ENCODE results near the gene CAMSAP2.

The CAMSAP2 gene

DNA sequence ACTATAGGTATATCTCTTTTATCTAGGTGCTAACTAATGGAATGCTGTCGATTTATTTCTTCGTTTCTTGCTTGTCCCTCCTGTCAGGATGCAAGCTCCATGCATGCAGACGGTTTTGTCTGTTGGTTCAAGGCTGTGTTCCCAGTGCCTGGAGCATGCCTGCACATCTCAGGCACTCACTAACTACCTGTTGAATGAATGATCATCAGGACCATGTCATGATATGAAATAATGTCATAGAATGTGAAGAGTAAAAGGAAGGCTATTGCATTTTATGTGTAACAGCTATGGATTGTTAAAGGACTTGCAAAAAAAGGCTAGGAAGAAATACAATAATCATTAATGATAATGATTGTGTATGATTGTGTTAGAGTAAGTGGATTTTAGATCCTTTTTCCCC, 138.3 kb downstream of the CAMSAP2 start:
- DNase-seq (ENCODE audit: low spot score) = no peak

DNA sequence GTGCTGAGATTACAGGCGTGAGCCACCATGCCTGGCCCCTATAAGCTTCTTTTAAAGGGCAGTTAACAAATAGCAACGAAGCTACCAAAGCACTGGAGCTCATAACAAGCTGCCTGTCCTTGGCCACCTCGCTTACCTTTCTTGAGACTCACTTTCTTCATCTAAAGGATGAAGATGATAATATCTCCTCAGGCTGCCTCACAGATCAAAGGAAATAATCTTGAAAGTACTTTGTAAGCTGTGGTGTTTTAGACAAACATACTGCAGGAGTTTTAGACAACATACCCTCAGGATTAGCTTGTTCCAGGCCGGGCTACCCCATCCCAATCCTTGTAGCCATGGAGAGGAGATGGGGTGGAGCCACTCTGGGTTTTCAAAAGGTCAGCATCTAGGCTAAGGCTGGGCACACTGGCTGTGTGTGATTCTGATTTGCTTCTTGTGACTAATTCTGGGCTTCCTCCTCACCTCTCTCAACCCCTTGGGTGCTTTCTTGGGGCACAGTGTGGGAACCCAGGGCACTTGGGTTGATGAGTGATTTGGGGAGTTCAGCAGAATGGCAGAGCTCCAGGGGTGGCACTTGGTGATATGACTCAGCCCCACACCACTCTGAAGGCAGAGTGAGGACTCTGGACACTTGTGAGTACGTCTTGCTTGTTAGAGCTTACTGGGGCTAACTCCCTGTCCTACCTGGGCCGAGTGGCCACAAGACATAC, 139.3 kb downstream of the CAMSAP2 start:
- DNase-seq (ENCODE audit: low spot score) = no peak

DNA sequence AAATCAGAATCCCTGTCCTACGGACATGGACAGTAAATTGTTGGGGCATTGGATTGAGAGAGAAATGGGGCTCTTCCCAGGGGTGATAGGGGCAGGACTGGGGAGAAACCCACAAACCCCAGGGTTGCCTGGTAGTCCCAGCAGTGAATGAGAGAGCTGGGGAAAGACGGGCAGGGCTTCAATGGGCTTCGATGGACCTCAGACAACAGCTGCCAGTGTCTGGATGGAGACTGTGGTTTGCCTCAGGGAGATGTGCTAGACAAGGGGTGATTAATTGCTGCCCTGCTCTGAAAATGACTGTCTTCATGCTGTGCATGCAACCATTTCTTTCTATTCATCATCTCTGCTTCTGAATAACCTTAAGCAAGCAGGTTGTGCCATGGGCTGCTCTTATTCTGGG, 141.5 kb downstream of the CAMSAP2 start:
- DNase-seq (ENCODE audit: low spot score) = no peak

DNA sequence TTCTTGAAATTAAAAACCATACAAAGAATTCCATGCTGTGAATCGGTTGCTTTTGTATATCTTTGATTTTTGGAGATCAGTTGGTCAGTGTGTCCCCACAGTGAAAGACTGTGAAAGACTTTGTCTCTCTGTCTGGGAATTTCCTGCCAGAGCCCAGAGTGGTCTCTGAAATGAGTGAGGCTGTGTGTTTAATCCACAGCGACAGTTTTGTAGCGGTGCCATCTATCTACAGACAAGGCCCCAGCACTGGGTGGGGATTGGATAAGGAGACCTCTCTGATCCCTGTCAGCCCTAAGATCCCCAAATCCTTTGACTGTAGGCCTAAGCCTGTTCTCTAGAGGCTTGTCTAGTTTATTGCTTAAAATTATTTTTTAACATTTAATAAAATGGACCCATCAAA, 144.4 kb downstream of the CAMSAP2 start:
- DNase-seq (ENCODE audit: low spot score) = no peak

DNA sequence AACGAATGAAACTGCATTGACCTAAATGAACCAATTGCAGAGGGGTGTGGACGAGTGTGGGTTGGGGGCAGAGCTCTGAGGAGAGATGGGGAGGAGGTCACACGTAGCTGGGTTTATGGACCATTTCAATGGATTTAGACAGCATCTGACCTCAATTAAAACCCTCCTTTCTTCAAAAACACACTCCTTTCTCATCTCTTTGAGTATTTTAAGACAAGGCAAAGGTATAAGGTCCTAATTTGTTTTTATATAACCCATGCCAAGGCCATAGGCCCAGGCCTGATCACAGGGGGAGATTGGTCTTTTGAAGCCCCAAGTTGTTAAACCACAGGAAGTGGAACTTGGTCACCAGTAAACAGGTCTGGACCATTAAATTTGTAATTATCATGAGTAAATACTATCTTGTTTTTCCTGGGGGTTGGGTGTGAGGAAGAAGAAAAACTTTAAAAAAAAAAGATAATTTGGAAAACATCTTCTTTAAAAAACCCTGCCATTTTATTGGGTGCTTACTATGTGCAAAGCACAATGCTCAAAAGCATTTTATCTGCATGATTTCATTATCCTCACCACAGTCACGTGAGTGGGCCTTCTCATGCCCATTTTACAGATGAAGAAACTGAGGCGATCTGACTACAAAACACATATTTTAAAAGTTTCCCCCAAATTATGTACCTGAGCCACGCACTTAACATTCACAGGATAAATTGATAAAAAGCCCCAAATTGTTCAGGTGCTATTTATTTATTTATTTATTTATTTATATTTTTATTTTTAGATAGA, 147.1 kb downstream of the CAMSAP2 start:
- DNase-seq (ENCODE audit: low spot score) = no peak

DNA sequence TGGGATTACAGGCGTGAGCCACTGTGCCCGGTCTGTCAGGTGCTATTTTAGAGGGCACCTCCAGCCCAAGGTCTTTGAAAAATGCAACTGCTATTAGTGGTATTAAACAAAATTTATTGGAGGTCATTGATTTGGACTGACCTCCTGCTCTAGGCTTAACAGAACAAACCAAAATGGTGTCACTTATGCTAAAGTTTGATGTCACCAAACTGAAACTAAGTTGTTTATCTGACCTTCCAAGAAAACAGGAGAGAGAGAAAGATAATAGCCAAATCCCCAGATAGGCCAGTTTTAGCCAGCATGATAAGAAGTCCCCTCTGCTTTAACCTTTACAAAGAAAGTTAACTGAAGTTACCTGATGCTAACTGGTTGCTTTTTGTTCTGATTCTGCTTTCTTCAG, 147.9 kb downstream of the CAMSAP2 start:
- DNase-seq (ENCODE audit: low spot score) = no peak

DNA sequence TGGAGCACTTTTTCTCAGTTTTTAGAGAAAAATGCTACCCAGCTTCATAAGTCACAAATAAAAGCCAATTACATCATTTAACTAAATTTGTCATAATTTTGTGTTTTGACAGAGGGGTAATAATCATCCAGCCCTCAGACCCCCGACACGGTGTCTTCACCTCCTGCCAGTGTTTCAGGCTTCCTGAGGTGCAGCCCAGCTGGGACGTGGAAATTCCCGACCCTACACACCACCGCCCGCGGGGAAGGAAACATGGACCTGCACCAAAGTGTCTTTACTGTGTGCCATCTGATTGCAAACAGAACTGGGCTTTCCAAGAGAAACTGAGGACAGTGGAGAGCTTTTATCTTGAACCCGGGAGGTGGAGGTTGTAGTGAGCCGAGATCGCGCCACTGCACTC, 148.3 kb downstream of the CAMSAP2 start:
- no peak for DNase-seq (ENCODE audit: low spot score)

DNA sequence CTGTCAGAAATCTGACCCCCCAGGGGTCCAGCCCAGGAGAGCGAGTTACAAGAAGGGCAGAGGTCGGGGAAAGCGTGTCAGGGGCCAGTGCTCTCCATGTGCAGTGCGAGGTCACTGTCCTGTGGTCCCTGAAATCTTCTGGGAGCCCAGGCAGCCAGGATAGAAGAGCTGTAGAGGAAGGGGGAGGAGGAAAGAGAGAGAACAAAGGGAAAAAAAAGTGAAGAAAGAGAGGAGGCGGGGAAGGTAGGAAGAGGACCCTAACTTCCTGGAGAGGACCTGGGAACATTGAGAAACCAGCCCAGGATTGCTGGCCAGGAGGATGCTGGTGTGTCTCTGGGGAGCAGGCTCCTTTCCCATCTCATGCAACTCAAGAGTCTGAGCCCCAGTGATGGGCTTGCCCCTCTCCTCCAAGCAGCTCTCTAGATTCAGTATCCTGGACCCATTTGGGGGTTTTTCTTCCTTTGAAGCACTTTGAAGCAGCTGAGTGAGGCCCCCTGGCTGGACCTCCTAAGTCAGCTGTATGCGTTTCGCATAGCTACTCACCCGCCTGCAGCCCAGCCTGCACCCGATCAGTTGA, 149.2 kb downstream of the CAMSAP2 start:
- no peak for DNase-seq (ENCODE audit: low spot score)

DNA sequence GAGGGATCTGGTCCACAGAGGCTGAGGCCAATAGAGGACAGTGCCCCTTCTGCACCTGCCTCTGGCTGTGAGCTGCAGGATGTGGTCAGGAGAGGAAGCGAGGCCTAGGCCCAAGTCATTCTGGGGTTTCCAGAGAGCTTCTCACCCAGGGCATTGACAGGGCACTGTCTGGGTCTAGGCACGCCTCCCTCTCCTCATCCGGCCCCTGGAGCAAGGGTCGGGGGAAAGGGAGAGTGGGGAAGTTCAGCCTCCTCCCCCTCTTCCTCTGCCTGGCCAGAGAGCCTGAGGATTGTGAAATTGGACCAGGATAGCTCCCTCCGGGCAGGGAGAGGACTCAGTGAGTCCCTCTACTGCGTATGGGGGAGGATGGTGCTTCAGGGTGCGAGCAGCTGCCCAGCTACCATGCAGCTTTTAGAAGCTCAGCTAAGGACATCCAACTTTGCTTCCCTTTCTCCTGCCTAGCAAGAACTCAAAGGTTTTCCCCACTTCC, 149.7 kb downstream of the CAMSAP2 start:
- DNase-seq (ENCODE audit: low spot score) = no peak

DNA sequence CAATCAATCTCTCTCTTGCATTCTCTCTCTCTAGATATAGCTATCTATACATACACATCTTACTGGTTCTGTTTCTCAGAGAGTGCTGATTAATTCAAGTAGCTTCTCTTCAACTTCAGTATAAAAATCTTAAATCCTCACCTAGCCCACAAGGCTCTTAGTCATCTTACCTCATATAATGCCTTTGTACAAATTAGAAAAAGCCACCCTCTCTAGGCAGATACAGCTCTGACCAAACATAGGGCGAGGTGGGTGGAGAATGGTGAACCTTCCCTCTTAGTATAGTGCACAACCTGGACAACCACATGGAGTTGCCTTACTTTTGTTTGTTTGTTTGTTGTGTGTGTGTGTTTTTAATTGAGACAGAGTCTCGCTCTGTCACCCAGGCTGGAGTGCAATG, 150.9 kb downstream of the CAMSAP2 start:
- no peak for DNase-seq (ENCODE audit: low spot score)

DNA sequence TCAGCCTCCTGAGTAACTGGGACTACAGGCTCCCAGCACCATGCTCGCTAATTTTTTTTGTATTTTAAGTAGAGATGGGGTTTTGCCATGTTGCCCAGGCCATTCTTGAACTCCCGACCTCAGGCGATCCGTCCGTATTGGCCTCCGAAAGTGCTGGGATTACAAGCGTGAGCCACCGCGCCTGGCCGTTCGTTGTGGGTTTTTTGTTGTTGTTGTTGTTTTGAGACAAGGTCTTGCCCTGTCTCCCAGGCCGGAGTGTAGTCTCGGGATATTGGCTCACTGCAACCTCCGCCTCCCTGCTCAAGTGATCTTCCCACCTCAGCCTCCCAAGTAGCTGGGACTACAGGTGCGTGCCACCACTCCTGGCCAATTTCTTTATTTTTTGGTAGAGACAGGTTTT, 151.3 kb downstream of the CAMSAP2 start:
- no peak for DNase-seq (ENCODE audit: low spot score)

DNA sequence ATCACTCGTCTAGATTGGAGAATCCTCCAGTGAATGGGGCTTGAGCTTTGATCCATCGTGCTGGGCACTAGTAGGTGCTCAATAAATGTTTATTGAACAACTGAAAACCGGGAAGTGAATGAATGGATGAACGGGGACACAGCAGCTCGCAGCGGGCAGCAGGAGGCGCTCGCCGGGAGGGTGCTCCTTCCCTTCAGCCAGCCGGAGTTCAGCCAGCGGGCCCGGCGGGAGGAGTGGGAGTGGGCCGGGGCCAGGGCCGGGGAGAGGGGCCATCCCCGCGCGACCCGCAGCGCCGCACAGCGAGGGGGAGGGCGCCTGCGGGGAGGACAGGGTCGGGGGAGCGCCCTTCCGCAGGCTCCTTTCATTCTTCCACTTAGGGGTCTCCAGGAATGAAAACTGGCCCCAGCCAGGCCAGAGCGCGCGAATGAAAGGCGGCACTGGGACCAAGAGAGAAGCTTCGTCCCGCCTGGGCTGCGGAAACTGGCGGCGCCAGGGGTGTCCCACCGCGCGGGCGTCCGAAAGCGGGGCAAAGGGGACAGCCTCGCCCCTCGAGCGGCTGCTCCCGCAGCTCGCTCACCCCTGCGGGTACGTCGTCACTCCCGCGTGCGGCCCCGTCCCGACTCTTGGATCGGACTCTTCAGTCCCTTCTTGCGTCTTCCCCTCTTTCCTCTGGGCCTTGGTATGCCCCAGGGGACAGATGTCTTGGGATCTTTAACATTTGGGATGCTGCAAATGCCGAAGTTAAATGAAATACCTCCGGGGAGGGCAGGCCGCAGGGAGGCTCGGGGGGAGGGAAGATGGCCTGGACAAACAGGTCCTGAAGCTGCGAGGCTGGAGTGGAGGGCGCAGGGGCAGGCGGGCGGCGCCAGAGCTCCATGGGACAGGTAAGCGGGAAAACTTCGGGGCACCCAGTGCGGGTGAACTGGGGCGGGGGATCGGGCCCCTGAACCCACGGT, 152.4 kb downstream of the CAMSAP2 start:
- DNase-seq (ENCODE audit: low spot score) = peak; percentile 61

DNA sequence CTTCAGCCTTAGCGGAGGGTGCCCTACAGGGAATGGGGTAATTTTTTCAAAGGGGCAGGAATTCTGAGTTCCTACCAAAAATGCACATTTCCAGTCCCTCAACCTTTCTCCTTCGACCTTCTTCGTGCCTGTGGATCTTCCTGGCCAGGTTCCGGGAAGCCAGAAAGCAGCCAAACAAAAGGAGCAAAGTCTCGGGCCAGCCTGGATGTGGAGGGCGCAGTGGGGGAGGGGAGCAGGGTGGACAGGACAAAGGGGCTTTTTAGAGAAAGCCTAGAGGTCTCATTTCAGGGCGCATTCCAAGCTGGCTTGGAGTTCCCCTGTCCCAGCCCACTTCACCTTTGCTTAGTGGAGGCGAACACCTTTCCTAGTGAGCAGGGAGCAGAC, 153.1 kb downstream of the CAMSAP2 start:
- DNase-seq (ENCODE audit: low spot score) = no peak

DNA sequence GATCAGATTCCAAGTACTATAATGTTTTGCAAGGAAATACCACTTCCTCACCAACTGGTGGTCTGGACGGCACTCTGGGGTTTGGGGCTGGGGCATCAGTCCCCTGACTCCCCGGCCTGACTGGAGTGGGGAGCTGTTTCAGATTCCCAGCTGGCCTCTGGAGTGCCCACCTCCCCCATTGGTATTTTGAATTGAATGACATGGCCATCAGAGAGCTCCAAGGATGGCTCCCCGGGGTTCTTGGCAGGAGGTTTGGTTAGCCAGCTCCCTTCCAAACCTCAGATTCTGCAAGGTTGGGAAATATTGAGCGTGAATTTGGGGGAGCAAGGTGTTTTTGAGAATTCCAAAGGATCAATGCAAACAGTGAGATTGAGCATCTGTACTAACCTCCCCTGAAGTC, 153.9 kb downstream of the CAMSAP2 start:
- no peak for DNase-seq (ENCODE audit: low spot score)

DNA sequence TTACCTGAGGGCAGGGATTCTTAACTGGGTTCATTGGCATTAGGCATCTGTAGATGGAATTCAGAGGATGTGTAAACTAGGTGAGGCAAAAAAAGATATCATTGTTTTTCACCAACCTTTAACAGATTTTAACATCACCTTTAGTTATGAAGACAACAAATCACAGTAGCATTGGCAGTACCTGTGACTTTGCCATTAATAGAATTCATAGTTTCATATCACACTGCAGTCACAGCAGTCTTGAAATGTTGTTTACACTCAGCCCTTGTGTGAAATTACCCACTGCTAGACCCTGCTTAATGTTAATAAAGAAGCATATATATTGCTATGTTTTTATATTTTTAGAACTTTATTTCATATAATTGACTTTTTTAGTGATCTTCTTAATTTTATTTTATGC, 154.3 kb downstream of the CAMSAP2 start:
- no peak for DNase-seq (ENCODE audit: low spot score)

DNA sequence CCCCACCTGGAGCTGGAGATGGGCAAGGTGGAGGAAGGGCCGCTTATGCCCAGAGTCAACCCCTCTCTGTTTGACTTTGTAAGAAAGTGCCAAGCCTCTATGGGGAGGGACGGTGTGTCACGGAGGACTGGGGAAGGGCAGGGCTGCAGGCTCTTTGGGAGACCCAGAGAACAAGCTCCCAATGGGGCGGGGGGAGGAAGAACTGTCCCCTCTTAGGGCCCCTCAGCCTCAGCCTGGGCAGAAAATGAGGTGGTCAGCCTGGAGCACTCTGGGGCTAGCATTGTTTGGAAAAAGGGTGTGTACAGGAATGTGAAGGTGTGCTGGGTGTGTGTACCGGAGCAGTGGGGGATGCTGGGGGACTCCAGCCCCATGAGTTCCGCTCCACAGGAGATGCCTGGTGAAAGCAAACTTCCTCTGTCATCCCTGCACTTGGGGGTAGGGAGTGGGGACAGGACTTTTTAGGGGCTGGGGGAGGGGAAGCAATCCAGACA, 154.8 kb downstream of the CAMSAP2 start:
- no peak for DNase-seq (ENCODE audit: low spot score)

DNA sequence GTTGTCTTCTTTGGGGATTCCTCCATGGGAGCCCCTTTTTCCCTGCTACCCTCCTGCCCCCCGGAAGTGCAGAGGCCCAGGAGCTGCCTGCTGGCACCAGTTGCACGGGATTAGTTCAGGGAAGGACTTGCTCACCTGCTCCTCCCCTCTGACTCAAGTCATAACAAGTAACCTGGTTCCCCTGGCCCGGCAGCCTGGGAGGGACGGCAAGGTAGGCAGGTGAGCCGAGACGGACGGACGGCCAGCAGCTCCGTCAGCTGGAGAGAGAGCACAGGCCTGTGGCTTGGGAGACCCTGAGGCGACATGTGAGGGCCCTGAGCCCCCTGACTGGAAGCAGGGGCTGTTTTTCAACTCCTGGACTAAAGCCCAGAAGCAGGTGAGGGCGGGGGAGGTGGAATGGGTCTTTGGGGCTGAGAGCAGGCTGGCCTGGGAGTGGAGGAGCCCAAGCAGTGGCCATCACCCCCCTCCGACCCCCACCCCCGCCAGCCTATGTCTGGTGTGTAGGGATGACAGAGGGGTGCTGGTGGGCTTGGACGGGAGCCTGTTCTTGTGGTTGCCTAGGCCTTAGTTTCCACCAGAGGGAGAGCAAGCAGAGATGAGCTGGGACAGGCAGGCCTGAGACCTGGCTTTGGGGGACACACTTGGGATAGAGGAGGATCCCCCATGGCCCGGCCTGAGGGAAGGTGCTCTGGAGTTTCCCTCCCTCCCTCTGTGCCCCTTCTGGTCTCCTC, 156.2 kb downstream of the CAMSAP2 start, which contains the start of gene INAVA:
Gene INAVA (plus strand): TSS at position 189 of the 731 bp plus-strand sequence. CDS start 3,501 bp downstream, outside the sequence.
- no peak for DNase-seq (ENCODE audit: low spot score)

DNA sequence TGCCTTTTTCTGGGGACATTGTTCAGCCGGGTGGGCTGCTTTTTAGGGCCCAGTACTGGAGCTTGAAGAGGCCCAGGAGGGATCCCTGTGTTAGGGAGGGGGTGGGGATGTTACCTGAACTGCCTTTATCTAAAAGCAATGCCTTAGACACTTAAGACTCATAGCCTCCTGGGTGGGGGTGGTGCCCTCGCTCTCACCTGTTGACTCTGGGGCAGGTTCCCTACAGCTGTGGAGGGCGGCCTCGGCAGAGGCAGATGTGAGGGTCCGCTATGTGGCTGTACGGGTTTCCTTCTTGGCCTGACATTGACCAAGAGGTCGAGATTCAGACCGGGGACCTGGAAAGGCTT, 156.7 kb downstream of the CAMSAP2 start:
- DNase-seq (ENCODE audit: low spot score) = no peak

DNA sequence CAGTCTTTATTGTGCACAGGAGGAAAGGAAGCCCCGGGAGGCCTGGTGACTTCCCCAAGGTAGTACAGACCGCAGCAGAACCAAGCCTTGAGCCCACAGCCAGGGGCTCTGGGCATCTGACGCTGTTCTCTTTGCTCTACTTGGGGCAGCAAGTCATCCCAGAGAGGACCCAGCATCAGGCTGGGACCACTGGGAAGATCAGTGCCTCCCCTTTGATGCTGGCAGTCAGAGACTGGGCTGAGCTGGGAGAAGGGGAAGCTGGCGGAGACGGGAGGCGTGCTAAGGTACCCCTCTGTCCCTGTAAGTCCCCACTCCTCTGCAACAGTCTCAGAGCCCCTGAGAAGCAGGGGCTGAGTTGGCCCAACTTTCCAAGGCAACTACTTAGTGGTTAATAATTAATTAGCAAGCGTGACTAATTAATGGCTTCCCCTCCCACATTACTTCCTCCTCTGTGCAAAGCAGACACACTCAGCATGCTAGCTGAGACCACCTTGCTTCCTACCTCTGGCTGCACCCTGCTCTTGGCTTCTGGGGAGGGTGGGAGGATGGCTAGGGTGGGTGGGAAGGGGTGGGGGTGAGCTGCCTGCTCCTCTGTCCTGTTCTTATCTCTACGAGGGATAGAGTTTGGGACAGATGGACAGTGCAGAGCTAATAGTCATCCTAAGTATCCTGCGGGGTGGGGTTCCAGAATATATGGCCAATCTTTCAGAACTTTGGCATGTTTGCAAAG, 157.3 kb downstream of the CAMSAP2 start:
- DNase-seq (ENCODE audit: low spot score) = no peak
